Stimulated activated CD8-positive, alpha-beta memory T cell treated with anti-CD3 and anti-CD28 coated beads, Interleukin-15, amount 100 ng/mL, for 1 hour (primary cell): Measurements from ENCODE around the gene FCGBP.
"Not testable (repeated sequence)": the region's sequence is repeated elsewhere in the genome, so short reads cannot be mapped to it uniquely, and the experiment has no call there.

Experiments used
- DNase-seq: peaks from one replicate; pipeline ENCODE4 v3.0.0-alpha.2; 2020; ENCODE audit warnings: low read depth

The FCGBP gene

GRCh38 chr19:39890755-39891551, 43.5 kb downstream of the FCGBP start:
- DNase-seq, result no peak

GRCh38 chr19:39889872-39890754, 44.3 kb downstream of the FCGBP start:
- not testable (repeated sequence) for DNase-seq

DNA sequence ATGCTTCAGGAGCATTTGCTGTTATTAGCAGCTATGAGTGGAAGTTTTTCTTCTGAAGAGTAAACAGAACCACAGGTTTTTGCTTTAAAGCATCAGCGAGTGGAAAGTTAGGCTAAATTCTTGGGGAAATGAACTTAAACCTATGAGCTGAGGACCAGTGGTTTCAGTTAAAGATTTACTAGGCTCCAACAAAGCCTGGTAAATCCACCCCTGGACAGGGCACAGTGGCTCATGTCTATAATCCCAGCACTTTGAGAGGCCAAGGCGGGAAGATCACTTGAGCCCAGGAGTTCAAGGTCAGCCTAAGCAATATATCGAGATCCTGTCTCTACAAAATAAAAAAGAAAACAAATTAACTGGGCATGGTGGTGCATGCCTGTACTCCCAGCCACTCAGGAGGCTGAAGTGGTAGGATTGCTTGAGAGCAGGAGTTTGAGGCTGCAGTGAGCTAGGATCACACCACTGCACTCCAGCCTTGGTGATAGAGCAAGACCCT, 46.9 kb downstream of the FCGBP start:
- DNase-seq, result not testable (repeated sequence)

GRCh38 chr19:39885821-39886554, 48.4 kb downstream of the FCGBP start:
- not testable (repeated sequence) for DNase-seq

DNA sequence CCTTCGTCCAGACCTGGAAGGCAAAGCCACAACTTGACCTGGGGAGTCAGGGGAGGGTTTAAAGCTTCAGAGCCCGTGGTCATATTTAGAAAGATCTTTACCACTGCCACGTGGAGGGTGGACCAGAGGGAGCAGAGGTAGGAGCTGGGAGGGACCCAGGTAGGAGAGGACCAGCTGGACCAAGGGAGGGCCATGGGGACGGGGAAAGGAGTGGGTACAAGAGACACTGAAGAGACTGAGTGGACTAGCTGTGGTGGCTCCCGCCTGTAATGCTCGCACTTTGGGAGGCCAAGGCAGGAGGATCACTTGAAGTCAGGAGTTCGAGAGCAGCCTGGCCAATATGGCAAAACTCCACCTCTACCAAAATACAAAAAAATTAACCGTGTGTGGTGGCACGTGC, 49.7 kb downstream of the FCGBP start:
- DNase-seq, result not testable (repeated sequence)
